Measurements from ENCODE around the gene ITGAE. TPM values are rescaled to one million over a fixed set of nuclear protein-coding genes. Genes with fewer than 3 reads are reported as not detected.
"Not testable (repeated sequence)": the region's sequence is repeated elsewhere in the genome, so short reads cannot be mapped to it uniquely, and the experiment has no call there.

Gene ITGAE
- total RNA-seq, 1 donor from 2014 or later, result 31.8 TPM

GRCh38 chr17:3744014-3744413 is 57.0 kb downstream of the ITGAE start:
- no peak overlapping the region for H3K27ac Mint-ChIP-seq
- no peaks in the 10 kb centered on the region for H3K9me3 Mint-ChIP-seq
- intact Hi-C loops (cut with micrococcal nuclease), result no loop called here
- H3K27me3 Mint-ChIP-seq (ENCODE audit: insufficient read depth), result peaks cover 7% of the 10 kb centered on the region
- no peak overlapping the region for H3K4me3 Mint-ChIP-seq
- no peak for DNase-seq (ENCODE audit: low spot score)
- peaks cover 33% of the 10 kb centered on the region for H3K4me1 Mint-ChIP-seq (ENCODE audit: low read depth)
- no peaks in the 10 kb centered on the region for H3K36me3 Mint-ChIP-seq (ENCODE audit: low read depth)

- peaks cover 3% of the 10 kb centered on the region for H3K27me3 Mint-ChIP-seq (ENCODE audit: insufficient read depth)
- H3K4me3 Mint-ChIP-seq, result peak overlapping the region; percentile 69
- H3K27ac Mint-ChIP-seq, result peak overlapping the region; percentile 82
- no peak for DNase-seq (ENCODE audit: low spot score)
- H3K9me3 Mint-ChIP-seq, result no peaks in the 10 kb centered on the region
- H3K36me3 Mint-ChIP-seq (ENCODE audit: low read depth), result no peaks in the 10 kb centered on the region
- H3K4me1 Mint-ChIP-seq (ENCODE audit: low read depth), result peaks cover 50% of the 10 kb centered on the region
- intact Hi-C loops (cut with micrococcal nuclease), result no loop called here
Measured at GRCh38 chr17:3740611-3741073, 60.3 kb downstream of the ITGAE start.

- Mint-ChIP-seq H3K27me3 (ENCODE audit: insufficient read depth) (peaks cover 2% of the 10 kb centered on the region), H3K4me3 (peak overlapping the region; percentile 21), H3K27ac (peak overlapping the region; percentile 70), H3K36me3 (ENCODE audit: low read depth) (no peaks in the 10 kb centered on the region), H3K4me1 (ENCODE audit: low read depth) (peaks cover 50% of the 10 kb centered on the region), H3K9me3 (no peaks in the 10 kb centered on the region)
- no peak for DNase-seq (ENCODE audit: low spot score)
- intact Hi-C loops (cut with micrococcal nuclease), result no loop called here
Measured at GRCh38 chr17:3739422-3740124, 61.4 kb downstream of the ITGAE start.

- intact Hi-C loops (cut with micrococcal nuclease), result loop anchor here (1.0 kb wide), 1 partner anchor 53 kb away; no protein-coding TSS in a partner anchor
- Mint-ChIP-seq H3K36me3 (ENCODE audit: low read depth) (no peaks in the 10 kb centered on the region), H3K27me3 (ENCODE audit: insufficient read depth) (peaks cover 2% of the 10 kb centered on the region), H3K27ac (peak overlapping the region; percentile 67), H3K9me3 (no peaks in the 10 kb centered on the region), H3K4me1 (ENCODE audit: low read depth) (peaks cover 50% of the 10 kb centered on the region), H3K4me3 (peak overlapping the region; percentile 21)
- DNase-seq (ENCODE audit: low spot score), result peak; percentile 49
Measured at GRCh38 chr17:3738562-3739295, 62.3 kb downstream of the ITGAE start.

GRCh38 chr17:3735515-3735914 is 65.5 kb downstream of the ITGAE start:
- Mint-ChIP-seq H3K27ac (no peak overlapping the region), H3K36me3 (ENCODE audit: low read depth) (no peaks in the 10 kb centered on the region), H3K4me3 (no peak overlapping the region), H3K9me3 (no peaks in the 10 kb centered on the region), H3K27me3 (ENCODE audit: insufficient read depth) (no peaks in the 10 kb centered on the region), H3K4me1 (ENCODE audit: low read depth) (peaks cover 44% of the 10 kb centered on the region)
- intact Hi-C loops (cut with micrococcal nuclease), result no loop called here
- DNase-seq (ENCODE audit: low spot score), result no peak

- DNase-seq (ENCODE audit: low spot score); H3K27ac Mint-ChIP-seq; intact Hi-C loops (cut with micrococcal nuclease): not testable (repeated sequence)
Measured at GRCh38 chr17:3734911-3735276, 66.1 kb downstream of the ITGAE start.

GRCh38 chr17:3732210-3732621 is 68.8 kb downstream of the ITGAE start:
- Mint-ChIP-seq H3K4me1 (ENCODE audit: low read depth) (peaks cover 19% of the 10 kb centered on the region), H3K27ac (no peak overlapping the region), H3K9me3 (no peaks in the 10 kb centered on the region), H3K27me3 (ENCODE audit: insufficient read depth) (no peaks in the 10 kb centered on the region), H3K36me3 (ENCODE audit: low read depth) (peaks cover 10% of the 10 kb centered on the region), H3K4me3 (no peak overlapping the region)
- no peak for DNase-seq (ENCODE audit: low spot score)
- intact Hi-C loops (cut with micrococcal nuclease), result no loop called here

More at GRCh38 chr17:3734911-3735276, 66.1 kb downstream of the ITGAE start:
- not testable (repeated sequence) for H3K9me3 Mint-ChIP-seq; H3K4me3 Mint-ChIP-seq; H3K36me3 Mint-ChIP-seq (ENCODE audit: low read depth); H3K27me3 Mint-ChIP-seq (ENCODE audit: insufficient read depth)
- H3K4me1 Mint-ChIP-seq (ENCODE audit: low read depth), result peaks cover 40% of the 10 kb centered on the region

GRCh38 chr17:3730881-3731429 is 70.0 kb downstream of the ITGAE start:
- intact Hi-C loops (cut with micrococcal nuclease), result no loop called here
- Mint-ChIP-seq H3K4me3 (no peak overlapping the region), H3K27me3 (ENCODE audit: insufficient read depth) (no peaks in the 10 kb centered on the region), H3K4me1 (ENCODE audit: low read depth) (peaks cover 23% of the 10 kb centered on the region), H3K9me3 (no peaks in the 10 kb centered on the region), H3K36me3 (ENCODE audit: low read depth) (peaks cover 16% of the 10 kb centered on the region), H3K27ac (no peak overlapping the region)
- no peak for DNase-seq (ENCODE audit: low spot score)

- no peak overlapping the region for H3K4me3 Mint-ChIP-seq
- intact Hi-C loops (cut with micrococcal nuclease), result no loop called here
- peaks cover 34% of the 10 kb centered on the region for H3K4me1 Mint-ChIP-seq (ENCODE audit: low read depth)
- peaks cover 27% of the 10 kb centered on the region for H3K36me3 Mint-ChIP-seq (ENCODE audit: low read depth)
- no peaks in the 10 kb centered on the region for H3K9me3 Mint-ChIP-seq
- no peak for DNase-seq (ENCODE audit: low spot score)
- no peak overlapping the region for H3K27ac Mint-ChIP-seq
- H3K27me3 Mint-ChIP-seq (ENCODE audit: insufficient read depth), result no peaks in the 10 kb centered on the region
Measured at GRCh38 chr17:3729881-3730280, 71.1 kb downstream of the ITGAE start.

- DNase-seq (ENCODE audit: low spot score); H3K27ac Mint-ChIP-seq; H3K9me3 Mint-ChIP-seq; H3K4me3 Mint-ChIP-seq; intact Hi-C loops (cut with micrococcal nuclease); H3K27me3 Mint-ChIP-seq (ENCODE audit: insufficient read depth): not testable (repeated sequence)
- peaks cover 40% of the 10 kb centered on the region for H3K4me1 Mint-ChIP-seq (ENCODE audit: low read depth)
- H3K36me3 Mint-ChIP-seq (ENCODE audit: low read depth), result peaks cover 34% of the 10 kb centered on the region
Measured at GRCh38 chr17:3728099-3728498, 72.9 kb downstream of the ITGAE start.

GRCh38 chr17:3727041-3727440 is 73.9 kb downstream of the ITGAE start:
- DNase-seq (ENCODE audit: low spot score), result no peak
- H3K4me3 Mint-ChIP-seq, result peak overlapping the region; percentile 64
- H3K9me3 Mint-ChIP-seq, result no peaks in the 10 kb centered on the region
- peak overlapping the region; percentile 67 for H3K27ac Mint-ChIP-seq
- peaks cover 50% of the 10 kb centered on the region for H3K4me1 Mint-ChIP-seq (ENCODE audit: low read depth)
- H3K27me3 Mint-ChIP-seq (ENCODE audit: insufficient read depth), result no peaks in the 10 kb centered on the region
- peaks cover 43% of the 10 kb centered on the region for H3K36me3 Mint-ChIP-seq (ENCODE audit: low read depth)
- intact Hi-C loops (cut with micrococcal nuclease), result no loop called here

GRCh38 chr17:3724378-3725077 is 76.5 kb downstream of the ITGAE start:
- Mint-ChIP-seq H3K9me3 (no peaks in the 10 kb centered on the region), H3K4me1 (ENCODE audit: low read depth) (peaks cover 61% of the 10 kb centered on the region)

More at GRCh38 chr17:3724378-3725077, 76.5 kb downstream of the ITGAE start:
- DNase-seq (ENCODE audit: low spot score), result no peak
- Mint-ChIP-seq H3K36me3 (ENCODE audit: low read depth) (peaks cover 63% of the 10 kb centered on the region), H3K27ac (peak overlapping the region; percentile 75), H3K27me3 (ENCODE audit: insufficient read depth) (no peaks in the 10 kb centered on the region), H3K4me3 (peak overlapping the region; percentile 98)
- intact Hi-C loops (cut with micrococcal nuclease), result loop anchor here (5.0 kb wide), 4 partner anchors 87 to 238 kb away; partner anchors contain the start of genes ATP2A3, CAMKK1, CTNS and NCBP3
